Left lobe of liver (tissue), 2 donors: ENCODE data around the gene LNP1. TPM values are rescaled to one million over a fixed set of nuclear protein-coding genes. Genes with fewer than 3 reads are reported as not detected.

Experiments
- ATAC-seq: fragments of 200-7000 bp; cut with Tn5 transposase; one replicate; pipeline ENCODE4 v1.9.1; 2020; ENCODE audit warnings: mild to moderate bottlenecking, moderate library complexity
- DNase-seq: peaks from one replicate; pipeline ENCODE4 v3.0.0-alpha.2; 2020; ENCODE audit warnings: low spot score
- total RNA-seq: library from RNA; stranded (reverse); gene quantifications from one replicate; pipeline ENCODE4 v1.2.1, GENCODE V29; 2021
- donor health status: DM: no; HTN: no; CAD: no; lungs with moderate emphysema.
- donor health status: DM: no; HTN: yes; CAD: no.

LNP1 gene
- total RNA-seq, 1 donor from 2014 or later: 2.1 TPM

DNA sequence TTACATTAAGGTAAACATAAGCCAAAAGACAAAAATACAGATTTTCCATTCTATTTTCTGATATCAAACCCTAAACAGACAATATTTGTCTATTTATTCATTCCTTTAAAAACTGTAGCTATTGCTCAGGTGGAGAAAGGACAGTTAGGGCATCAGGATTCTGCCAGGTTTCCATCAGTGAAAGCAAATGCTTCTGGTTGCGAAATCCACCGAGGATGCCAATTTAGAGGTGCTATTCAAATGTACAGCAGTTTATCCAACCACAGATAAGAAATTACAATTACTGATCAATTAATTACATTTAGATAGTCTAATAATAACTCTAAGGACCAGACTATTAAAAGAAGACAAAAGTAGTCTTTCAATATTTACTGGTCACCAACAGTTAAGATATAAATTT lies 4.4 kb upstream of the LNP1 start:
- ATAC-seq: peak; percentile 7
- peak; percentile 72 for DNase-seq

DNA sequence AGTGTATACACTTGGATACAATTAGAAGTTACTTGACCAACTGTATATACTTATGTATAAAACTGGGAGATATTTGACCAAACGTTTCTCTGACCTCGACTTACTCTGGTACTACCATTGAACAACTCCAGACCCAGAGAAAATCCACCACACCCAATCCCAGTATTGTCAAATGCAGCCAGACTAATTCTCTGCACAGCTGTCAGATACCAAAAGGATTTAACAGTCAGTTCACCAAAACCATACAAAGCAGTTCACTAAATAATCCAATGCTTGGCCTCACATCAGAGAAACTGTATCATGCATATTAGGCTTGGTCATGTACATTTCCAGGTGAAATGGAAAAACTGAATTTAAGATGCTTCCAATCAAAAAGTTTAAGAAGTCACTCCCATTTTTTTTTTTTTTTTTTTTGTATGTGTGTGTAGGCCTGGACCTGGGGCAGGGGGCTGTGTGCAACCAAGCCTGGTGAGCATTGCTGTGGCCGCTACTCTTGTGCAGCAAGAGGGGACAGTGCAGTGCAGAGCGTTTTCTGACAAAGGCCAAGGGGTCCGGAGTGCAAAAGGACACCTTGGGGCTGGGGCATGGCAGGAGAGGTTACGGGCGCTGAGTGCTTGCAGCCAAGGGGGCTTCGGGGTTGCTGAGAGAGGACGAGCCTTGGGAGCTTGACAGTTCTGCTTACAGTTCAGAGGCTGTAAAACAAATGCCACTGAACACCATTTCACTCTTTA lies 1.8 kb upstream of the LNP1 start:
- DNase-seq (no peak), ATAC-seq (no peak)

DNA sequence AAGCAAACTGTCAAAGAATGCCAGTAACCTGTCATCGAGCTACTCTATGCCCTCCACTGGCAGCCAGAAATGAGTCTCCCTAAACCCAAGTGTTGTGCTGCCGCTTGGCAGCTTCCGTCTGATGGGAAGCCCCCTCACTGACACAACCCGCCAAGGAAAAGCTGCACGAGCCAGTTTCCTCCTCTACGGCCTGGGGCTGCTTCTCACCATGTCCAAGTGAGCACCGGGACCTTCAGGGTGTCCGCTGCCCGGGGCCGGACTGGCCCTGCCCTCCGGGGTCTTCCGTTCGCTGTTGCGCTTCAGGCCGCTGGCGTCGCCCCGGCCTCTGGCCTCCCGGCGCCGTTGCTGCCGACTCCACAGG lies 940 bp upstream of the LNP1 start:
- peak; percentile 4 for ATAC-seq
- DNase-seq: no peak

DNA sequence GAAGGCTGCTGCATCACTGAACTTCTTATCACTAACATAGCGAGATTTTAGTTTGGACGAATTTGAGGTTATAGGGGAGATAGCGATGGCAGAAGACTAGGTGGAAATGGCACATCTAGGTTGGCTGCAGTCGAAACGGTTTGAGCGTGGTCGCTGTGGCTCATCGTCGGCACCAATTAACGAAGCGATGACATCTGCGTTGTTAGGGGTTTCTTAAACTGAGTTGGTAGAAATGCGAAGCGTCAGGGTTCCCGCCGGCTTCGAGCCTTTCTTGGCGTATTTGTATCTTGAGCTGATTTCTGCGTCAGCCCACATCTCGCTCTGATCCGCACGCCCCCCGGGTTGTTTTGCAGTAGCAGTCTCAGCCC lies 319 bp downstream of the LNP1 start:
- ATAC-seq (peak; percentile 11), DNase-seq (peak; percentile 47)

DNA sequence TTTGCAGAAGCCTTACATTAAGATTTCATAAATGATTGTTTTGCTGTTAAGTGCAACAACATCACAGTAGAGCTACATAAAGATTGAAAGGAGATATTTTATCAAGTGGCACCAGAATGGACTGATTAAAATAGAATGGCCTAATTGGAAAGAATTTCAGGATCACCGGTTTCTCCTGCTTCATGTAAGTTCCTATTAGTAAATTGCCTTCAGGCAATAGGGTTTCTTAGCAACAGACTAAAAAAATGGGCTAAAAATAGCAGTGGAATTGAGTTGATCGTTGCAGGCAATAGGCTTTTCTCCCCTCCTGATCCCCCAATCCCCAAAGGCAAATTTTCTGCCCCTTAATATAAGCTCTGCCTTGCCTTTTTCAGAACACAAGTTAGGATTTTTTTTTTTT lies 917 bp downstream of the LNP1 start:
- ATAC-seq (no peak), DNase-seq (no peak)

DNA sequence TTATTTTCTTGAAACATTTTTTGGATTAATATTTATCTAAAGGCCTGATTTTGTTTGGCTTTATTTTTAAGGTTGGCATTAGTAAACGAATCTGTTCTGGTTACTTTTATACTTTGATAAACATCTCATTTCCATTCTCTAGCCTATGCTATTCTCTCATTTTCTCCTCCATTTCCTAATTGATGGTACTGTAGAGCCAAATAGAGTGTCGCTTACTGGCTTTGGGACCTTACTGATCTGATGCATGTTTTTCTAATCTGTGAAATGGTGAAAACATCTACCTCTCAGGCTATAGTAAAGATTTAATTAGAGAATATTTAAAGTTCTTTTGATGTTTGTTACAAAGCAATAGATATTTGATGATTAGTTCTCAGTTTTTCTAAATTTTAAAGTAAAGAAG lies 1.6 kb downstream of the LNP1 start:
- ATAC-seq: no peak
- no peak for DNase-seq

DNA sequence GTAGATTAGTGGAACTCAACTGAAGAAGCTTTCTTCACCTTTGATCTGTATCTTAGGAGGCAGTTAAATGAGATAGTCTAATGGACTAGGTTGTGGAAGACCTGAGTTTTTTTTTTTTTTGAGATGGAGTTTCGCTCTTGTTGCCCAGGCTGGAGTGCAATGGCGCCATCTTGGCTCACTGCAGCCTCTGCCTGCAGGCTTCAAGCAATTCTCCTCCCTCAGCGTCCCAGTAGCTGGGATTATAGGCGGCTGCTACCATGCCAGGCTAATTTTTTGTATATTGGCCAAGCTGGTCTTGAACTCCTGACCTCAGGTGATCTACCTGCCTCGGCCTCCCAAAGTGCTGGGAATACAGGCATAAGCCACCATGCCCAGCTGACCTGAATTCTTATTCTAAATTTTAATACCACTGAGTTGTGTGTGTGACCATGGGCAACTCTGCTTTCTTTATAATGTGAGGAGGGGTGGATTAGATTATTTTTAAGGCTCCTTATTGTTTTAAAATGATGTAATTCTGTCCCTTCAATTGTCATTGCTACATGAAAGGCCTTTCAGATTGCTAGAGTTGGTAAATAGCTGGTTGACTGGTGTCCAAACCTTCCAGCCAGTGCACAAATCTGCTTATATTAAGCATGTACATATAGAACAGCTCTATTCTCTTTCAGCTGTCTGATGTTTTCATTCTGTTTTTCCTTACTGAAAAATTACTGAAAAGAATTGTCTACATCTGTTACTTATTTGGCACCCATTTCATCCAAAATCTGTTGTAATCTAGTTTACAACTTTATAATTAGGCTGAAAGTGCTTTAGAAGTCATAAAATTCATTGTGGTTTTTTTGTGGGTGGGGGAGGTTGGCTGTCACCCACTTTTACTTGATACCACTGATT lies 2.3 kb downstream of the LNP1 start:
- ATAC-seq: peak; percentile 7
- DNase-seq: peak; percentile 57

DNA sequence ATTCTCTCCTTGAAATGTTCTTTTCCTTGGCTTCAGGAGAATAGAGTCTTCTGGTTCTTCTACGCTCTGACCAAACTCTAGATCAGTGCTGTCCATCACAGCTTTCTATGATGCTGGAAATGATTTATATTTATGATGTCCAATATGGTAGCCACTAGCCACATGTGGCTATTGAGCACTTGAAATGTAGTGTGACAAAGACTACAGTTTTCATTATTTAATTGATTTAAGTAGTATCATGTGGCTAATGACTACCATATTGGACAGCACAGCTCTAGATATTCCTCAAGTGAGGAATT lies 2.9 kb downstream of the LNP1 start:
- ATAC-seq: no peak
- no peak for DNase-seq

DNA sequence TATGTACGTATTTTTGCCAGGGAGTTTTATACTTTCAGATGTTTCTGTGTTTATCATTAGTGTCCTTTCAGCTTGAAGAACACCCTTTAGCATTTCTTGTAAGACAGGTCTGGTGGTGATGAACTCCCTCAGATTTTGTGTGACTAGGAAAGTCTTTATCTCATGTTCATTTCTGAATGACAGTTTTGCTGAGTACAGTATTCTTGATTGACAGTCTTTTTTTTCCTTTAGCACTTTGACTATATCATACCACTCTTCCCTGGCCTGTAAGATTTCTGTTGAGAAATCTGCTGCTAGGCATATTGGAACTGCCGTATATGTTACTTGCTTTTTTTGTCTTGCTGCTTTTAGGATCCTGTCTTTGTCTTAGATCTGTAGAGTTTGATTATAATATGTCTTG lies 5.8 kb downstream of the LNP1 start:
- ATAC-seq: no peak

DNA sequence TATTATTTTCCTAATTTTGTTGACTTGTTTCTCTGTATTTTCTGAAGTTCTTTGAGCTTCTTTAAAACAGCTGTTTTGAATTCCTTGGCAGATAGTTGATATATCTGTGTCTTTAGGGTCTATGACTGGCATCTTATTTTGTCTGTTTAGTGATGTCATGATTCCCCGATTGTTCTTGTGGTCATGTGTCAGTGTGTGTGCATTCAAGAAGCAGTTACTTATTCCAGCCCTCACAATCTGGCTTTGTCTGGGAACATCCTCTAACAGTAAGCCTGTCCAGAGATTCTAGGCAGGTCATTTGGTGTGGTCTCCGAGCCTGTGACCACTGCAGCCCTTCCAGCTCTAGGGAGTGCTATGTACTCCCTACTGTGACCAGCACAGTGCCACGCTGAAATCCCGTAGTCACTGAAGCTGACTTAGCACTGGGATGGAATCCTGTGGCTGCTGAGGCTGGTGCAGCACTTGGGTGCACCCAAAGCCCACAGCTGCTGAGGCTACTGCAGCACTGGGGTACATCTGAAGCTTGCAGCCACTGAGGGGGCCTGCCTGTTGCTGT lies 6.7 kb downstream of the LNP1 start:
- DNase-seq (no peak), ATAC-seq (no peak)

More for the DNA sequence above, 5.8 kb downstream of the LNP1 start:
- DNase-seq: no peak

DNA sequence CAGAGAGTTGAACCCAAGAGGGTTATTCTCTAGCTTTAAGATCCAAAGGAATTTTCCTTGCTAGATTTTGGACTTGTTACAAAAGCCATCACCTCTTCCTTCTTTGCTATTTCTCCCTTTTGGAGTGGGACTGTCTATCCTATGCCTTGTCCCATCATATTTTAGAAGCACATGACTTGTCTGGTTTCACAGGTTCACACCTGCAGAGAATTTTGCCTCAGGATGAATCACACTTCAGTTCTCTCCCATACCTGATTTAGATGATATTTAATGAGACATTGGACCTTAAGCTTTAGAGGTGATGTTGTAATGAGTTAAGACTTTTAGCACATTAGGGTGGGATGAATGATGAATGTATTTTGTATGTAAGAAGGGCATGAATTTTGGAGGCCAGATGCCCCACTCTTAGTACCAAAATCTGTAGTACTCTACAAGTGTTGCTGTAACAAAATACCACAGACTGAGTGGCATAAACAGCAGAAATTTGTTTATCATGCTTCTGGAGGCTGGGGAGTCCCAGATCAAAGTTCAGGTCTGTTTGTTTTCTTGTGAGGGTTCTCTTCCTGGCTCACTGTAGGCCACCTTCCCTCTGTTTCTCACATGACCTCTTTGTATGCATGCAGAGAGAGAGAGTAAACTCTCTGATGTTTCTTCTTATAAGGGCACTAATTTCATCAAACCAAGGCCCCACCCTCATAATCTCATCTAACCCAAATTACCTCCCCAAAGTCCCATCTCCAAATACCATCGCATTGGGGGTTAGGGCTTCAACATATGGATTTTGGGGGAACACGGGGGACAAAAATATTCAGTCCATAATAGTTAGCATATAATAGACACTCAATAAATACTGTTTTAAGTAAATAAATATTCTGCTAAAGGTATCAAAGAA lies 10.0 kb downstream of the LNP1 start:
- ATAC-seq (peak; percentile 21), DNase-seq (no peak)

DNA sequence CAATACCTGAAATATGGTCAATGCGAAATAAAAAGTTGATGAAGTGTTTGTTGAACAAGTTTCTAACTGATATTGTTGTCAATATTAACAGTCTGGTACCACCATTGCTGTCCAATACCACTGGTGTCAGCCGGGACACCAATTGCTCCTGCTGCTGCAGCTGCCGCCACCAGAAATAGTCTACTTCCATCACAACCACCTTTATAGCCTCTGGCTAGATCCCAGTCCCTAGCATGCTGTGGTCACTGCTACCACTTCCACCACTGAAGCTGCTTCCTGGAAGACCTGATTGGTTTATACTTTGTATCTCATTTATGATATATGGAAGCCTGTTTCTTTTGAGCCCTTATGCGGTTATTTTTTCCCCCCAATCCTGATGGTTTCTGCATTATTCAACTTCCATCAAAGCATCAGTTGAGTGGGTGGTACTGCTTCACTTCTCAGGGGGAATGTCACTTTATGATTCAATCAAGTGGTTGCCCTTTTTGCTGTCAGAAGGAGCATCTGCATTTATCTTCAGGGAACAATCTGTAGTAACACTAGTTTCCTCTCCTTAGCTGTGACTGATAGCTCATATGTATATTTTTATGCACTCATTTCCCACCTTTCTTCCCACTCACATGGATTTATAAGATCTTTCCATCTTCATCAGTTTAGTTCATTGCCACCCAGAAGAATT lies 11.7 kb downstream of the LNP1 start:
- ATAC-seq (no peak), DNase-seq (no peak)

DNA sequence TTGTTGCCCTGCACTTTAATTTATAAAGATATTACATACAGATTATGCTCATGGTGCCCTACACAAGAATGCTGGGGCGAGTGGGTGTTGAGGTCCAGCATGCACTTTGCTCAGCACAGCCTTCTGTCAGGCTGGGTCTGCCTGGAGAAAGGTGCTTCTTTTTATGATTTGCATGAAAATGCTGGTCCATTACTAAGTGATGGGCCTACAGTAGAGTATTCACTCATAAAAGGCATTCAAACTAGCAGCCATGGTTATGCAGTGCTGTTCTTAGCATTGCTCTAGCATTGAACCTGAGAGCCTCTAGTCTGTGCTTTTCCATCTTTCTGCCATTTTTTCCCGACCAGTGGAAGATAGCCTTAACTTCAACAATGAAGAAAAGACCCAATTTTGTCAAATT lies 12.3 kb downstream of the LNP1 start:
- DNase-seq: no peak
- ATAC-seq: no peak

DNA sequence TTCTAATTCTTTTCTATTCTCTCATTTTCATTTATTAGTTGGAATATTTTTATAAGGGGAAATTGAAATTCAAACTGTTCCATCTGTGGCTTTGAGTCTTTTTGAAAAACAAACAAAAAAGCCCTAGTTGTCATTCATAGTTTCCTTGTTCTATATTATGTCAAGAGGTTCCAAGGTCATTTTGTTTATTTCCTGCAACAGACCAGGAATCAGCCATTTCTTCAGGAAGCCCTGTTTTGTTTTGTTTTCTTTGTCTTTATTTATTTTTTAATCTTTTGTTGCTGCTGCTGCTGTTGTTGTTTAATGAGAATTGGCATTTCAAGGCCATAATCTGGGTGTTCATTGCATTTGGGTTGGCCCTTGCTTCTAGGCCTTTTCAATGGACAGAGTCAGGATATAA lies 14.8 kb downstream of the LNP1 start:
- ATAC-seq (no peak), DNase-seq (no peak)

DNA sequence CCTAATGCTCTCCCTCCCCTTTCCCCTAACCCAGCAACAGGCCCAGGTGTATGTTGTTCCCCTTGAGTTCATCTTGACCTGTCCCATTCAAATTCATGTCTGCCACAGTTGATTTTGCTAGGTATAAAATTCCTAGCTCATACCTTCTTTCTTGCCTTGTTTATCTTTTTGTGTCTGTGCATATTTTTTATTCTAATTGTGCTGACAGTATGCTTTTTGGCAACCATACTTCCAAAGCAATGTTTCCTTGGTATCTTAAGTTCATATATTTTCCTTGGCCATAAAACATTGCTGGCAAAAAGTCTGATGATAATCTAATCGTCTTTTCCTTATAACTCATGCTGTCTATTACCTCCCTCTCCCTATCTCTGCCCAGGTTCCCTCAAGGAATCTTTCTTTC lies 15.5 kb downstream of the LNP1 start:
- ATAC-seq (no peak), DNase-seq (no peak)

DNA sequence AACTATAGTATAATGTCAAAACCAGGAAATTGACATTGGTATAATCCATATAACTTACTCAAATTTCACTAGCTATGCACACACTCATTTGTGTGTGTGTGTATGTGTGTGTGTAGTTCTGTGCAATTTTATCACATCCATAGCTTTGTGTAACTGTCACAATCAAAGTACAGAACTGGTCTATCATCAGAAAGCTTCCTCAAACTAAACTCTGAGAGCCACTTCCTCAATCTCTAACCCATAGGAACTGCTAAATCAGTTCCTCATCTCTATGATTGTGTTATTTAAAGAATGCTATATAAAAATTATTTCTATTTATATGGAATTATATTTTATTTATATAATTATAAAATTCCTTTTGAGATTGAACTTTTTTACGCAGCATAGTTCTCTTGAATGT lies 18.1 kb downstream of the LNP1 start:
- ATAC-seq (no peak), DNase-seq (no peak)

DNA sequence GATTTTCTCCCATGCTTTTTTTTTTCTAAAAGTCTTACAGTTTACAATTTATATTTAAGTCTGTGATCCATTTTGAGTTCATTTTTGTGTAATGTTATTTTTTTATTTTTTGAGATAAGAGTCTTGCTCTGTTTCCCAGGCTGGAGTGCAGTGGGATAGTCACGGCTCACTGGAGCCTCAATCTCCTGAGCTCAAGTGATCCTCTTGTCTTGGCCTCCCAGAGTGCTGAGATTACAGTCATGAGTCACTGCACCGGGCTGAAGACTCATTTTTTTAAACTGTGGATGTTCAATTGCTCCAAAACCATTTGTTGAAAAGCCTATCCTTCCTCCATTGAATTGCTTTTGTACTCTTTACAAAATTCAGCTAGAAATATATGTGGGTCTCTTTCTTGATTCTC lies 19.5 kb downstream of the LNP1 start:
- ATAC-seq (no peak), DNase-seq (no peak)

DNA sequence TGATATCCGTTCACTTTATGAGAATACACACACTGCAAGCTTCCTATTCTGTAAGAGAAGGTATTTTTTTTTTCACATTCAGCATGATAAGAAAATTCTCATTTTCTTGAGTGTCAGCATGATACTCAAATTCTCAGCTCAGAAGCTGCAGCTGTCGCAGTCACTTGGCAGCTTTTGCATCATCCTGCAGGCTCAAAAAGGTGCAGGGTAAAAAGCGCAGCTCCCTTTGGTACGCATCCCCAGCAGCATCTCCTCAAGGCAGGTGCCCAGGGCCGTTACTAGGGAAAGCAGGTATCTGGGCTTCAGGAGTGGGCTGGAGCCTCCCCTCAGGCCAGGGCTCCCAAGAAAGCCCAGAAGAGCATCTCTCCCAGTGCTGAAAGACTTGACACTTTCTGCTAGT lies 22.3 kb downstream of the LNP1 start:
- ATAC-seq (no peak), DNase-seq (no peak)

DNA sequence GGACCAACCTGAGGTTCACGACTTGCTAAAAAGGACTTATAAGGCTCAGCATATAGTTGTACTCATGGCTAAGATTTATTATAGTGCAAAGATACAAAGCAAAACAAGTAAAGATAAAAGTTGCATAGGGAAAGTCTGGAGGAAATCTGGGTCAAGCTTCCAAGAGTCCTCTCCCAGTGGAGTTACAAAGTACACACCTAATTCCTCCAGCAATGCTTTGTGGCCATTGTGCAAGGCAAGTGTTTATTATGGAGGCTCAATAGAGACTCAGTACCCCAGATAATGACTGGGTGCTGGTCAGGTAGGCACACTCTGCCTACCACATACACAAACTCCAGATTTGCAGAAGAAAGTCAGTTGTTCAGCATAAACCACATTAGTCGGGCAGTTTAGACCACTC lies 22.9 kb downstream of the LNP1 start:
- DNase-seq: no peak
- ATAC-seq: no peak

DNA sequence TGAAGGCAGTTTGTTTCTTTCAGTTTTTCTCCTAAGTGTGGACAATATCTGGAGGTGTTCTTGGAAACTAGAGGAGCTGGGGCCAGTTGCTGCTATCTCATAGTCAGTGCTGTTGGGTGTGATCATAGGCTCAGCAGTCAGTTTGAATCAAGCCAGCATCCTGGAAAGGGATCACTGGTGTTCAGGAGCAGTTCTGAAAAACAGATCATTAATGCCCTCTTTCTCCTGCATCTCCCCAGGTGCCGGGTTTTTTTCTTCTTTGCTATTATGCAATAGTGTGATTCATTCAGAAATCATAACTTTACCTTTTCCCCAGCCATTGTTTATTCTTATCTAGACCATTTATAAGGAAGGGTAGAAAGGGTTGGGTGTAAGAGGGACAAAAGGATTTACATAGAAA lies 24.0 kb downstream of the LNP1 start:
- DNase-seq (no peak), ATAC-seq (peak; percentile 19)
